Brain microvascular endothelial cell (primary cell): ENCODE results near the gene SF3B1.

Experiments
- DNase-seq: peaks from one replicate; pipeline ENCODE4 v3.0.0-alpha.2; 2020
- H3K27ac ChIP-seq: fragments of 250-450 bp; sonication (Bioruptor Pico); 2 replicates; pipeline ENCODE4 v1.5.1; 2020; ENCODE audit warnings: mild to moderate bottlenecking, moderate library complexity
- H3K27me3 ChIP-seq: fragments of 250-450 bp; sonication (Bioruptor Pico); replicated peaks from 2 replicates; pipeline ENCODE4 v1.5.1; 2020; ENCODE audit warnings: mild to moderate bottlenecking
- H3K36me3 ChIP-seq: fragments of 250-450 bp; sonication (Bioruptor Pico); replicated peaks from 2 replicates; pipeline ENCODE4 v1.5.1; 2020; ENCODE audit warnings: mild to moderate bottlenecking
- H3K4me3 ChIP-seq: 2 replicates; pipeline ENCODE4 v1.5.1; 2011; ENCODE audit warnings: low read depth, mild to moderate bottlenecking, control low read depth, low read length, moderate library complexity
- CTCF ChIP-seq: IDR thresholded peaks from 2 replicates; pipeline ENCODE4 v1.5.1; 2011; ENCODE audit warnings: low read depth, mild to moderate bottlenecking, moderate library complexity, low read length, control low read depth, inconsistent platforms; ENCODE audit errors: missing control alignments
- in situ Hi-C: cut with HindIII; loops from 2 replicates; pipeline ENCODE4 v1.10.0; 2017; ENCODE audit warnings: low sequenced_read_pairs, low pct_ligation_motif_present

SF3B1 gene

GRCh38 chr2:197427986-197428385 is 6.8 kb downstream of the SF3B1 start:
- Histone ChIP-seq H3K4me3 (no peak overlapping the region), H3K27ac (no peak overlapping the region), H3K27me3 (no peaks in the 10 kb centered on the region), H3K36me3 (peaks cover 6% of the 10 kb centered on the region)
- TF ChIP-seq CTCF: no peak
- in situ Hi-C loops: no loop called here
- no peak for DNase-seq

- TF ChIP-seq CTCF: no peak
- no peak overlapping the region for H3K27ac ChIP-seq
- DNase-seq: no peak
- H3K27me3 ChIP-seq: no peaks in the 10 kb centered on the region
- peaks cover 6% of the 10 kb centered on the region for H3K36me3 ChIP-seq
- no peak overlapping the region for H3K4me3 ChIP-seq
- in situ Hi-C loops: no loop called here
Observed at GRCh38 chr2:197426723-197427603, 7.9 kb downstream of the SF3B1 start.

GRCh38 chr2:197425550-197425949 is 9.3 kb downstream of the SF3B1 start:
- in situ Hi-C loops: no loop called here
- Histone ChIP-seq H3K27ac (no peak overlapping the region), H3K4me3 (no peak overlapping the region), H3K27me3 (no peaks in the 10 kb centered on the region), H3K36me3 (peaks cover 15% of the 10 kb centered on the region)
- no peak for TF ChIP-seq CTCF
- no peak for DNase-seq

GRCh38 chr2:197423307-197423706 is 11.5 kb downstream of the SF3B1 start:
- Histone ChIP-seq H3K27ac (no peak overlapping the region), H3K4me3 (no peak overlapping the region), H3K36me3 (peaks cover 30% of the 10 kb centered on the region), H3K27me3 (no peaks in the 10 kb centered on the region)
- in situ Hi-C loops: no loop called here
- TF ChIP-seq CTCF: no peak
- DNase-seq: no peak

- Histone ChIP-seq H3K36me3 (peaks cover 56% of the 10 kb centered on the region), H3K27ac (no peak overlapping the region), H3K27me3 (no peaks in the 10 kb centered on the region), H3K4me3 (no peak overlapping the region)
- in situ Hi-C loops: no loop called here
- TF ChIP-seq CTCF: no peak
- no peak for DNase-seq
Observed at GRCh38 chr2:197419438-197419837, 15.4 kb downstream of the SF3B1 start.
